ENCODE data around the gene FRRS1L. TPM values are rescaled to one million over a fixed set of nuclear protein-coding genes. Genes with fewer than 3 reads are reported as not detected.

The FRRS1L gene
- total and polyA plus RNA-seq, 2 of the 13 experiments (the other 11 are each of a cell fraction or from before 2014, with no cell fraction given): 0.02 to 0.03 TPM

- in situ Hi-C loops (cut with HindIII; ENCODE audit: extremely low pct_ligation_motif_present, low pct_unique_long_range_greater_than_20kb) (loop anchor here (5.0 to 25.0 kb wide), 2 partner anchors 132 to 322 kb away; partner anchors contain the start of gene EPB41L4B), intact Hi-C loops (cut with micrococcal nuclease; ENCODE audit: unreplicated experiment) (no loop called here)
- no peak for FAIRE-seq
- Histone ChIP-seq H3K27ac (ENCODE audit: extremely low read length, insufficient read depth, low read length) (no peak overlapping the region), H3K9ac (ENCODE audit: insufficient read depth, low read depth, low read length) (no peak overlapping the region), H3K36me3 (replicated peaks in 1 of 2; ENCODE audit: control insufficient read depth in 1 of 2, insufficient read depth in 2 of 2, low read length in 2 of 2) (no peaks in the 10 kb centered on the region), H3K9me3 (ENCODE audit: low read length) (no peaks in the 10 kb centered on the region), H3K4me1 (ENCODE audit: insufficient read depth, low read length) (0 out of 2 replicates have a peak, but pooled peaks cover 9% of the 10 kb centered on the region), H3K27me3 (ENCODE audit: control insufficient read depth in 1 of 2, insufficient read depth in 2 of 2, low read length in 2 of 2) (peaks cover 0 to 1% of the 10 kb centered on the region in 2 experiments; a peak in 1 of 5 replicates), H3K79me2 (ENCODE audit: insufficient read depth, low read length) (no peaks in the 10 kb centered on the region), H2AFZ (ENCODE audit: low read length) (no peak overlapping the region), H3K4me2 (ENCODE audit: low read depth, low read length) (no peak overlapping the region), H4K20me1 (ENCODE audit: insufficient read depth, low read length) (no peaks in the 10 kb centered on the region), H3K4me3 (replicated peaks in 1 of 3; ENCODE audit: insufficient read depth in 1 of 3, low read depth in 2 of 3, low read length in 3 of 3) (no peak overlapping the region)
- ChIA-PET POLR2A (no interaction called here), CTCF (ENCODE audit: low intra/inter-chr PET ratio, low total read pairs) (no interaction called here)
- WGBS (ENCODE audit: low lambda C conversion rate): 33% methylated on average over 1 of the region's 1 CpG
- TF ChIP-seq MTF2 (CRISPR knock-in tag; IDR thresholded peaks at IDR 0.05; ENCODE audit: borderline replicate concordance): no peak
- no peak for TF ChIP-seq ZNF12 (CRISPR knock-in tag; IDR thresholded peaks at IDR 0.05)
- no peak for TF ChIP-seq POLR2G (IDR thresholded peaks at IDR 0.05; ENCODE audit: low read depth, low read length)
- no peak for TF ChIP-seq NFIB (CRISPR knock-in tag; IDR thresholded peaks at IDR 0.05; ENCODE audit: borderline replicate concordance)
- TF ChIP-seq TBP (CRISPR knock-in tag; IDR thresholded peaks at IDR 0.05): no peak
- no peak for TF ChIP-seq IRF1 (CRISPR knock-in tag; IDR thresholded peaks at IDR 0.05; ENCODE audit: low read depth)
- no peak for TF ChIP-seq LCORL (IDR thresholded peaks at IDR 0.05)
- TF ChIP-seq LCORL (CRISPR knock-in tag; IDR thresholded peaks at IDR 0.05): no peak
- no peak for TF ChIP-seq ESRRA (CRISPR knock-in tag; IDR thresholded peaks at IDR 0.05; ENCODE audit: low read depth)
- TF ChIP-seq HOMEZ (CRISPR knock-in tag; IDR thresholded peaks at IDR 0.05; ENCODE audit: low read depth): no peak
- no peak for TF ChIP-seq PAX8 (CRISPR knock-in tag; IDR thresholded peaks at IDR 0.05; ENCODE audit: borderline replicate concordance)
- no peak for TF ChIP-seq RNF219 (CRISPR knock-in tag; IDR thresholded peaks at IDR 0.05)
- no TSS peak for BruUV-seq (replicated peaks)
- ATAC-seq: no peak
- DNase-seq (ENCODE audit: low spot score): no peak
Observed at GRCh38 chr9:109190151-109190550, 23.1 kb upstream of the FRRS1L start.

All from HepG2 (cell line).